ENCODE measurements around the gene GFOD1. TPM values are rescaled to one million over a fixed set of nuclear protein-coding genes. Genes with fewer than 3 reads are reported as not detected.

GFOD1 gene
- total RNA-seq, 2 experiments from 2014 or later: 22.6 to 35.0 TPM

DNA sequence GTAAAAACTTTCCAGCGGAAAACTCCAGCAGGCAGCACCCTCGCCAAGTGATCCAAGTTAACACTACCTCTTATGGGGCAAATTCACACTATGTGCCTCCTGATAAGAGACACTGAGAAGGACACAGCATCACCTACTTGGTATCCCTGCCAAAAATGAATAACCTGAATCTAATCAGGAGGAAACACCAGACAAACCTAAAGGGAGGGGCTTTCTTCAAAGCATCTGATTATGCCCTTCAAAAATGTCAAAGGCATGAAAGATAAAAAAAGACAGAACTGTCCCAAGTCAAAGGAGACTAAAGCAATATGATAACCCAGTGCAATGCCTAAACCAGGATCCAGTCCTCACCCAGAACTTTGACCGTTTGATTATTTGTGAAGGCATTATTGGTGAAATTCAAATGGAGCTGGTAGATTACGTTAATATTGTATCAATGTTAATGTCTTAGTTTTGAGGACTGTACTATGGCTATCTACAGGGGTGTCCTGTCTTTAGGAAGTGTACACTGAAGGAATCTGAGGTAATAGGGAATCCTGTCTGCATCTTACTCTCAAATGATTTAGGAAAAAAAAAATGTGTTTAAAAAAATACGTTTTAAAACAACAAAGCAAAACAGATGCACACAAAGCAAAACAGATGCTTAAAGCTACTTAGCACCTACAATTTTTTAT lies 167.4 kb downstream of the GFOD1 start:
- H3K27ac ChIP-seq (ENCODE audit: low read depth, low read length, poor library complexity, severe bottlenecking): no peak overlapping the region
- no peaks in the 10 kb centered on the region for H3K4me1 ChIP-seq (ENCODE audit: insufficient read depth, low read length, poor library complexity, severe bottlenecking)
- H3K4me3 ChIP-seq (ENCODE audit: low read depth, low read length, poor library complexity, severe bottlenecking): no peak overlapping the region
- no peaks in the 10 kb centered on the region for H3K9me3 ChIP-seq (ENCODE audit: low read length)
- TF ChIP-seq EZH2phosphoT487 (IDR thresholded peaks at IDR 0.05; ENCODE audit: borderline replicate concordance, low read depth, low read length): no peak
- TF ChIP-seq, protein P1, sequence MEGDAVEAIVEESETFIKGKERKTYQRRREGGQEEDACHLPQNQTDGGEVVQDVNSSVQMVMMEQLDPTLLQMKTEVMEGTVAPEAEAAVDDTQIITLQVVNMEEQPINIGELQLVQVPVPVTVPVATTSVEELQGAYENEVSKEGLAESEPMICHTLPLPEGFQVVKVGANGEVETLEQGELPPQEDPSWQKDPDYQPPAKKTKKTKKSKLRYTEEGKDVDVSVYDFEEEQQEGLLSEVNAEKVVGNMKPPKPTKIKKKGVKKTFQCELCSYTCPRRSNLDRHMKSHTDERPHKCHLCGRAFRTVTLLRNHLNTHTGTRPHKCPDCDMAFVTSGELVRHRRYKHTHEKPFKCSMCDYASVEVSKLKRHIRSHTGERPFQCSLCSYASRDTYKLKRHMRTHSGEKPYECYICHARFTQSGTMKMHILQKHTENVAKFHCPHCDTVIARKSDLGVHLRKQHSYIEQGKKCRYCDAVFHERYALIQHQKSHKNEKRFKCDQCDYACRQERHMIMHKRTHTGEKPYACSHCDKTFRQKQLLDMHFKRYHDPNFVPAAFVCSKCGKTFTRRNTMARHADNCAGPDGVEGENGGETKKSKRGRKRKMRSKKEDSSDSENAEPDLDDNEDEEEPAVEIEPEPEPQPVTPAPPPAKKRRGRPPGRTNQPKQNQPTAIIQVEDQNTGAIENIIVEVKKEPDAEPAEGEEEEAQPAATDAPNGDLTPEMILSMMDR (conservative IDR thresholded peaks at IDR 0.05; ENCODE audit: low read length): no peak
- H2AFZ ChIP-seq (ENCODE audit: low read length): no peak overlapping the region
- no peaks in the 10 kb centered on the region for H4K20me1 ChIP-seq (ENCODE audit: insufficient read depth, low read length)
- intact Hi-C loops (cut with micrococcal nuclease; ENCODE audit: unreplicated experiment): no loop called here
- POLR2A ChIA-PET: interaction anchor here (0.6 to 0.7 kb wide), 3 partner anchors 22 to 52 kb away, joined by 3 read pairs; no protein-coding TSS in a partner anchor
- DNase-seq (ENCODE audit: low spot score): no peak
- no TSS peak for BruUV-seq (replicated peaks)
- CTCF ChIA-PET (ENCODE audit: unreplicated experiment): no interaction called here
- H3K4me2 ChIP-seq (ENCODE audit: low read length): no peak overlapping the region
- no peaks in the 10 kb centered on the region for H3K79me2 ChIP-seq (ENCODE audit: insufficient read depth, low read depth, low read length)
- H3K9me2 ChIP-seq (ENCODE audit: insufficient read depth, low read length): no peaks in the 10 kb centered on the region
- peaks cover 79% of the 10 kb centered on the region for H3K36me3 ChIP-seq (ENCODE audit: insufficient read depth, low read length)

DNA sequence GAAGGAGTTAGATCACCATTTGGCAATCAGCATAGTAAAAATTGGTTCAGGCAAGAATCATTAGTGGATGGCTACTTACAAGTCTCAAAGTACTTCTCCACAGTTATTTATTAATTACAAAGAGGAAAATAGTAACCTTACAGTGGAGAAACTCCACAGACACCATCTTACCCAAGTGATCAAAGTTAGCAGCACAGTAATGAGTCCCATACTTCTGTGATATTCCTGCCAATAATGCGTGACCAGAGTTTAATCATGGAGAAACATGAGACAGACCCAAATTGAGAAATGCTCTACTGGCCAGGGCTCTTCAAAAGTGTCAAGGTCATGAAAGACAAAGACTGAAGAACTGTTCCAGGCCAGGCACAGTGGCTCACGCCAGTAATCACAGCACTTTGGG lies 168.6 kb downstream of the GFOD1 start:
- Histone ChIP-seq H3K9me2 (ENCODE audit: insufficient read depth, low read length) (no peaks in the 10 kb centered on the region), H3K4me1 (ENCODE audit: insufficient read depth, low read length, poor library complexity, severe bottlenecking) (peaks cover 3% of the 10 kb centered on the region), H4K20me1 (ENCODE audit: insufficient read depth, low read length) (no peaks in the 10 kb centered on the region), H3K36me3 (ENCODE audit: insufficient read depth, low read length) (peaks cover 84% of the 10 kb centered on the region), H3K27ac (ENCODE audit: low read depth, low read length, poor library complexity, severe bottlenecking) (no peak overlapping the region), H2AFZ (ENCODE audit: low read length) (no peak overlapping the region), H3K4me2 (ENCODE audit: low read length) (no peak overlapping the region), H3K9me3 (ENCODE audit: low read length) (no peaks in the 10 kb centered on the region), H3K4me3 (ENCODE audit: low read depth, low read length, poor library complexity, severe bottlenecking) (no peak overlapping the region), H3K79me2 (ENCODE audit: insufficient read depth, low read depth, low read length) (no peaks in the 10 kb centered on the region)
- CTCF ChIA-PET (ENCODE audit: unreplicated experiment): no interaction called here
- intact Hi-C loops (cut with micrococcal nuclease; ENCODE audit: unreplicated experiment): no loop called here
- POLR2A ChIA-PET: interaction anchor here (0.8 to 1.6 kb wide), 2 partner anchors 8 to 12 kb away, joined by 3 read pairs; no protein-coding TSS in a partner anchor
- no peak for DNase-seq (ENCODE audit: low spot score)
- TF ChIP-seq, protein P1 (conservative IDR thresholded peaks at IDR 0.05; ENCODE audit: low read length): no peak
- no peak for TF ChIP-seq EZH2phosphoT487 (IDR thresholded peaks at IDR 0.05; ENCODE audit: borderline replicate concordance, low read depth, low read length)
- BruUV-seq (replicated peaks): no TSS peak

DNA sequence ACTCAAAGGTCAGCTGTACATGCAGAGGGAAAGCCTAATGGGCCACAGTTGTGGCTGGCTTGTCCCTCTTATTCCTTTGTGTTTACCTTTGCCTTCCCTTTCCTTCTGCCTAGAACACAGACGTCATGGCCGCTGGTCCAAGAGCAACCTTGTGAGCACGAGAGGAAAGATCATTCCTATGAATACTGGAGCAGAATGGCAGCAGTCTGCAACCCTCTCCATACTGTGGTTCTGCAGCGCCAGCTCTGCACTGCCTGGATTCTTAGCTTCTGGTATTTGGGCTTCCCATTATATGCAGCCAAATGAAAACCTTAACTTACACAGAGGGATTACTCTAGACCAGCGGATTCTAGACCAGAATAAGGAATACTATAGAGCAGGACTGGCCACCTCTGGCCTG lies 171.5 kb downstream of the GFOD1 start:
- Histone ChIP-seq H3K4me3 (ENCODE audit: low read depth, low read length, poor library complexity, severe bottlenecking) (no peak overlapping the region), H3K4me2 (ENCODE audit: low read length) (no peak overlapping the region), H3K79me2 (ENCODE audit: insufficient read depth, low read depth, low read length) (no peaks in the 10 kb centered on the region), H3K9me2 (ENCODE audit: insufficient read depth, low read length) (no peaks in the 10 kb centered on the region), H3K9me3 (ENCODE audit: low read length) (no peaks in the 10 kb centered on the region), H2AFZ (ENCODE audit: low read length) (no peak overlapping the region), H4K20me1 (ENCODE audit: insufficient read depth, low read length) (no peaks in the 10 kb centered on the region), H3K27ac (ENCODE audit: low read depth, low read length, poor library complexity, severe bottlenecking) (no peak overlapping the region), H3K4me1 (ENCODE audit: insufficient read depth, low read length, poor library complexity, severe bottlenecking) (peaks cover 16% of the 10 kb centered on the region), H3K36me3 (ENCODE audit: insufficient read depth, low read length) (peaks cover 73% of the 10 kb centered on the region)
- CTCF ChIA-PET (ENCODE audit: unreplicated experiment): no interaction called here
- intact Hi-C loops (cut with micrococcal nuclease; ENCODE audit: unreplicated experiment): no loop called here
- TF ChIP-seq EZH2phosphoT487 (IDR thresholded peaks at IDR 0.05; ENCODE audit: borderline replicate concordance, low read depth, low read length): no peak
- TF ChIP-seq, protein P1 (conservative IDR thresholded peaks at IDR 0.05; ENCODE audit: low read length): no peak
- no TSS peak for BruUV-seq (replicated peaks)
- DNase-seq (ENCODE audit: low spot score): no peak
- POLR2A ChIA-PET: interaction anchor here (1.6 kb wide), 1 partner anchor 12 kb away, joined by 6 read pairs; the partner anchor contains the start of gene TBC1D7

All from OCI-LY7 (cell line).